ENCODE measurements around the gene FBXO21.

DNA sequence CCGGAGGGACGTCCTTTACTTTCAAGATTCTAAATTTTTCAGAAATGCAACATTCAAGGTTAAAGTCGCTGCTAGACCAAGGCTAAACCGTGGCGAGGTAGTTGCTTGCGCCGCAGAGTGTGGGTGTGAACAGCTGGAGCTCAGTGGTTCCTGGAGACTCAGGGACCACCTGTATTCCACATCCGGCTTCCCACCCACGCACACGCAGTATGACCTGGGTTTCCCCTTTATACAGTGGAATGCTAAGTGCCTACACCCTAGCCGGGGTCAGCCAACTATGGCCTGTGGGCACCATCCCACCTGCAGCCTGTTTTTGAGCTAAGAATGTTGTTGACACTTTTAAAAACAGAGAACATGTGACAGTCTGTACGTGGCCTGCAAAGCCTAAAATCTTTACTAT lies 48.2 kb downstream of the FBXO21 start:
- TF ChIP-seq, protein P1, sequence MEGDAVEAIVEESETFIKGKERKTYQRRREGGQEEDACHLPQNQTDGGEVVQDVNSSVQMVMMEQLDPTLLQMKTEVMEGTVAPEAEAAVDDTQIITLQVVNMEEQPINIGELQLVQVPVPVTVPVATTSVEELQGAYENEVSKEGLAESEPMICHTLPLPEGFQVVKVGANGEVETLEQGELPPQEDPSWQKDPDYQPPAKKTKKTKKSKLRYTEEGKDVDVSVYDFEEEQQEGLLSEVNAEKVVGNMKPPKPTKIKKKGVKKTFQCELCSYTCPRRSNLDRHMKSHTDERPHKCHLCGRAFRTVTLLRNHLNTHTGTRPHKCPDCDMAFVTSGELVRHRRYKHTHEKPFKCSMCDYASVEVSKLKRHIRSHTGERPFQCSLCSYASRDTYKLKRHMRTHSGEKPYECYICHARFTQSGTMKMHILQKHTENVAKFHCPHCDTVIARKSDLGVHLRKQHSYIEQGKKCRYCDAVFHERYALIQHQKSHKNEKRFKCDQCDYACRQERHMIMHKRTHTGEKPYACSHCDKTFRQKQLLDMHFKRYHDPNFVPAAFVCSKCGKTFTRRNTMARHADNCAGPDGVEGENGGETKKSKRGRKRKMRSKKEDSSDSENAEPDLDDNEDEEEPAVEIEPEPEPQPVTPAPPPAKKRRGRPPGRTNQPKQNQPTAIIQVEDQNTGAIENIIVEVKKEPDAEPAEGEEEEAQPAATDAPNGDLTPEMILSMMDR (IDR thresholded peaks at IDR 0.05) = no peak
- no peak for TF ChIP-seq ZFX (IDR thresholded peaks at IDR 0.05; ENCODE audit: borderline replicate concordance)

Data from 22Rv1 (cell line).